Activated CD8-positive, alpha-beta T cell treated with anti-CD3 and anti-CD28 coated beads for 36 hours (primary cell): ENCODE data around the gene TUBGCP5. TPM values are rescaled to one million over a fixed set of nuclear protein-coding genes. Genes with fewer than 3 reads are reported as not detected.

Experiments used
- ATAC-seq: fragments of 200-7000 bp; cut with Tn5 transposase; one replicate; pipeline ENCODE4 v1.10.0; 2021; ENCODE audit warnings: mild to moderate bottlenecking, moderate library complexity
- CTCF ChIA-PET: fragments of 350-600 bp; sonication (Branson Sonifier 250); formaldehyde crosslinking; loops from one replicate; lab custom pipeline; 2021; ENCODE audit warnings: antibody characterized with exemption; lab: Charles Lee
- POLR2A ChIA-PET: fragments of 350-600 bp; sonication (Branson Sonifier 250); formaldehyde crosslinking; loops from one replicate; lab custom pipeline; 2021; ENCODE audit warnings: antibody characterized with exemption; lab: Charles Lee
- DNase-seq: peaks from one replicate; pipeline ENCODE4 v3.0.0-alpha.2; 2020
- H3K27ac Mint-ChIP-seq: one replicate; pipeline ENCODE4 v1.8.0; 2021; ENCODE audit warnings: mild to moderate bottlenecking, mixed read lengths
- H3K27me3 Mint-ChIP-seq: one replicate; pipeline ENCODE4 v1.8.0; 2021; ENCODE audit warnings: mixed read lengths
- H3K36me3 Mint-ChIP-seq: one replicate; pipeline ENCODE4 v1.8.0; 2021; ENCODE audit warnings: low read depth, mixed read lengths
- H3K4me1 Mint-ChIP-seq: one replicate; pipeline ENCODE4 v1.8.0; 2021; ENCODE audit warnings: low read depth, mixed read lengths
- H3K4me3 Mint-ChIP-seq: one replicate; pipeline ENCODE4 v1.8.0; 2021; ENCODE audit warnings: mild to moderate bottlenecking, moderate library complexity, mixed read lengths
- H3K9me3 Mint-ChIP-seq: one replicate; pipeline ENCODE4 v1.8.0; 2021; ENCODE audit warnings: mixed read lengths
- CTCF ChIP-seq: fragments of 200-600 bp; IDR thresholded peaks from one replicate; pipeline ENCODE4 v1.8.0; 2022; ENCODE audit warnings: antibody characterized with exemption, mild to moderate bottlenecking
- intact Hi-C: fragments of 100-400 bp; cut with micrococcal nuclease; formaldehyde crosslinking; loops from one replicate; pipeline ENCODE4 v1.10.0; 2022
- total RNA-seq, 2 experiments: library from RNA; stranded (reverse); gene quantifications; one replicate each; pipeline ENCODE4 v1.2.3, GENCODE V29; 2021

TUBGCP5 gene
- total RNA-seq, 2 experiments from 2014 or later = 19.2 to 22.0 TPM

GRCh38 chr15:23075927-23076326 is 36.6 kb upstream of the TUBGCP5 start:
- H3K36me3 Mint-ChIP-seq = no peaks in the 10 kb centered on the region
- intact Hi-C loops = no loop called here
- TF ChIP-seq CTCF = no peak
- POLR2A ChIA-PET = no interaction called here
- peaks cover 6% of the 10 kb centered on the region for H3K27me3 Mint-ChIP-seq
- no peak overlapping the region for H3K27ac Mint-ChIP-seq
- no peaks in the 10 kb centered on the region for H3K9me3 Mint-ChIP-seq
- no peak for ATAC-seq
- CTCF ChIA-PET = no interaction called here
- no peak overlapping the region for H3K4me3 Mint-ChIP-seq
- DNase-seq = no peak
- H3K4me1 Mint-ChIP-seq = no peaks in the 10 kb centered on the region

GRCh38 chr15:23074684-23075083 is 35.3 kb upstream of the TUBGCP5 start:
- H3K4me3 Mint-ChIP-seq = no peak overlapping the region
- H3K9me3 Mint-ChIP-seq = no peaks in the 10 kb centered on the region
- no peak for TF ChIP-seq CTCF
- ChIA-PET CTCF (interaction anchor here (1.2 kb wide), 1 partner anchor 17 kb away, joined by 3 read pairs; no protein-coding TSS in a partner anchor), POLR2A (no interaction called here)
- no peaks in the 10 kb centered on the region for H3K36me3 Mint-ChIP-seq
- H3K27me3 Mint-ChIP-seq = peaks cover 6% of the 10 kb centered on the region
- no peak overlapping the region for H3K27ac Mint-ChIP-seq
- DNase-seq (no peak), ATAC-seq (no peak)
- no peaks in the 10 kb centered on the region for H3K4me1 Mint-ChIP-seq
- intact Hi-C loops = no loop called here

GRCh38 chr15:23073890-23074646 is 34.7 kb upstream of the TUBGCP5 start:
- ChIA-PET CTCF (interaction anchor here (1.2 kb wide), 1 partner anchor 18 kb away, joined by 3 read pairs; no protein-coding TSS in a partner anchor), POLR2A (no interaction called here)
- no peaks in the 10 kb centered on the region for H3K36me3 Mint-ChIP-seq
- intact Hi-C loops = no loop called here
- ATAC-seq (no peak), DNase-seq (no peak)
- no peaks in the 10 kb centered on the region for H3K4me1 Mint-ChIP-seq
- no peak for TF ChIP-seq CTCF
- no peaks in the 10 kb centered on the region for H3K9me3 Mint-ChIP-seq
- H3K27me3 Mint-ChIP-seq = peaks cover 6% of the 10 kb centered on the region
- no peak overlapping the region for H3K27ac Mint-ChIP-seq
- no peak overlapping the region for H3K4me3 Mint-ChIP-seq

- no peaks in the 10 kb centered on the region for H3K36me3 Mint-ChIP-seq
- DNase-seq (no peak), ATAC-seq (no peak)
- H3K9me3 Mint-ChIP-seq = no peaks in the 10 kb centered on the region
- no peak for TF ChIP-seq CTCF
- H3K4me1 Mint-ChIP-seq = no peaks in the 10 kb centered on the region
- ChIA-PET CTCF (no interaction called here), POLR2A (interaction anchor here (0.6 kb wide), 1 partner anchor 18 kb away, joined by 3 read pairs; no protein-coding TSS in a partner anchor)
- H3K27ac Mint-ChIP-seq = no peak overlapping the region
- H3K4me3 Mint-ChIP-seq = no peak overlapping the region
- H3K27me3 Mint-ChIP-seq = peaks cover 6% of the 10 kb centered on the region
- intact Hi-C loops = no loop called here
Observed at GRCh38 chr15:23072633-23073032, 33.3 kb upstream of the TUBGCP5 start.

GRCh38 chr15:23069496-23070166 is 30.3 kb upstream of the TUBGCP5 start:
- CTCF ChIA-PET = no interaction called here
- POLR2A ChIA-PET = no interaction called here
- no peak for TF ChIP-seq CTCF
- no peak for DNase-seq
- Mint-ChIP-seq H3K4me1 (no peaks in the 10 kb centered on the region), H3K36me3 (no peaks in the 10 kb centered on the region), H3K27ac (no peak overlapping the region), H3K27me3 (peaks cover 6% of the 10 kb centered on the region), H3K4me3 (no peak overlapping the region), H3K9me3 (no peaks in the 10 kb centered on the region)
- intact Hi-C loops = no loop called here
- ATAC-seq = no peak
